H1 (cell line): ENCODE measurements around the gene SEC14L5. TPM values are rescaled to one million over a fixed set of nuclear protein-coding genes. Genes with fewer than 3 reads are reported as not detected.

Source experiments
- CTCF ChIA-PET: fragments of 300-600 bp; sonication (Branson Sonifier 250); formaldehyde crosslinking; loops from one replicate; lab custom pipeline; 2021; ENCODE audit not compliant: partially characterized antibody; lab: Charles Lee
- POLR2A ChIA-PET: fragments of 300-600 bp; sonication (Branson Sonifier 250); formaldehyde crosslinking; loops from one replicate; lab custom pipeline; 2021; ENCODE audit warnings: inconsistent platforms; ENCODE audit not compliant: partially characterized antibody; lab: Charles Lee
- DNase-seq, 2 experiments: peaks; one replicate each; pipeline versions ENCODE4 v3.0.0 to v3.0.0-alpha.2; 2010 to 2022; ENCODE audit warnings: low spot score in 2 of 2, low read depth in 1 of 2, mixed read lengths in 1 of 2
- FAIRE-seq: peaks from 2 replicates; lab custom pipeline; 2011; peaks lifted over from hg19 to GRCh38; lab: Jason Lieb, UNC
- H2AFZ ChIP-seq: 2 replicates; pipeline ENCODE4 v1.8.1; 2012; ENCODE audit warnings: low read length, inconsistent platforms
- H2AK5ac ChIP-seq: 2 replicates; pipeline ENCODE4 v1.6.1; 2013; ENCODE audit warnings: low read depth, low read length
- H2BK120ac ChIP-seq: replicated peaks from 2 replicates; pipeline ENCODE3; 2013; ENCODE audit warnings: low read depth, low read length, inconsistent platforms
- H2BK12ac ChIP-seq: 2 replicates; pipeline ENCODE4 v1.6.1; 2013; ENCODE audit warnings: low read depth, low read length
- H2BK15ac ChIP-seq: 2 replicates; pipeline ENCODE4 v1.6.1; 2013; ENCODE audit warnings: low read length
- H2BK20ac ChIP-seq: 2 replicates; pipeline ENCODE4 v1.6.1; 2013; ENCODE audit warnings: low read length
- H2BK5ac ChIP-seq: 2 replicates; pipeline ENCODE4 v1.6.1; 2013; ENCODE audit warnings: low read depth, low read length
- H3K14ac ChIP-seq: 2 replicates; pipeline ENCODE4 v1.6.1; 2013; ENCODE audit warnings: inconsistent platforms; ENCODE audit not compliant: insufficient read length
- H3K18ac ChIP-seq: 2 replicates; pipeline ENCODE4 v1.6.1; 2013; ENCODE audit warnings: low read length; ENCODE audit errors: extremely low read depth
- H3K23ac ChIP-seq: 2 replicates; pipeline ENCODE4 v1.6.1; 2013; ENCODE audit warnings: inconsistent platforms; ENCODE audit not compliant: insufficient read length
- H3K23me2 ChIP-seq: 2 replicates; pipeline ENCODE4 v1.6.1; 2013; ENCODE audit warnings: low read depth, low read length
- H3K27ac ChIP-seq: 2 replicates; pipeline ENCODE4 v1.6.1; 2011; ENCODE audit warnings: low read depth, low read length, inconsistent platforms
- H3K27me3 ChIP-seq, 4 experiments: replicated peaks in 1 of 4; 1 replicate in 1 of 4; 2 replicates in 3 of 4; pipeline versions ENCODE4 v1.6.1 to v1.8.1; 2011 to 2013; ENCODE audit warnings: low read length in 3 of 4, mild to moderate bottlenecking in 3 of 4, inconsistent platforms in 2 of 4, mixed read lengths in 2 of 4, moderate library complexity in 1 of 4; ENCODE audit not compliant: control insufficient read depth in 3 of 4, insufficient read depth in 3 of 4; ENCODE audit errors: extremely low read depth in 1 of 4
- H3K36me3 ChIP-seq, 4 experiments: 2 replicates each; pipeline versions ENCODE4 v1.6.1 to v1.8.1; 2011 to 2013; ENCODE audit warnings: mild to moderate bottlenecking in 4 of 4, low read length in 3 of 4, moderate library complexity in 2 of 4, control low read depth in 1 of 4, inconsistent platforms in 1 of 4; ENCODE audit not compliant: insufficient read depth in 4 of 4, control insufficient read depth in 2 of 4
- H3K4ac ChIP-seq: replicated peaks from 2 replicates; pipeline ENCODE3; 2013; ENCODE audit warnings: low read length, low read depth, mixed read lengths, inconsistent platforms; ENCODE audit not compliant: insufficient read length
- H3K4me1 ChIP-seq, 4 experiments: replicated peaks in 1 of 4; 1 replicate in 1 of 4; 2 replicates in 3 of 4; pipeline versions ENCODE4 v1.6.1 to v1.8.1; 2011 to 2013; ENCODE audit warnings: low read length in 3 of 4, inconsistent platforms in 2 of 4, mixed read lengths in 1 of 4; ENCODE audit not compliant: insufficient read depth in 4 of 4, control insufficient read depth in 3 of 4
- H3K4me2 ChIP-seq, 2 experiments: 2 replicates each; pipeline versions ENCODE4 v1.6.1 to v1.8.1; 2011 to 2013; ENCODE audit warnings: low read depth in 2 of 2, low read length in 2 of 2, control low read depth in 1 of 2, inconsistent platforms in 1 of 2, mild to moderate bottlenecking in 1 of 2; ENCODE audit not compliant: insufficient read depth in 1 of 2
- H3K4me3 ChIP-seq, 4 experiments: fragments of 200-600, 300-600 bp in 1 of 4; sonication (generic), shearing (Covaris generic), sonication (Bioruptor Twin) in 1 of 4; 2 replicates each; pipeline versions ENCODE4 v1.5.1 to v1.8.1; 2011 to 2016; ENCODE audit warnings: low read length in 4 of 4, low read depth in 3 of 4, control low read depth in 2 of 4, inconsistent platforms in 2 of 4, mild to moderate bottlenecking in 2 of 4, mixed read lengths in 1 of 4, moderate library complexity in 1 of 4; ENCODE audit not compliant: insufficient read depth in 2 of 4; ENCODE audit errors: extremely low read depth in 1 of 4
- H3K56ac ChIP-seq: replicated peaks from 2 replicates; pipeline ENCODE3; 2013; ENCODE audit warnings: low read depth, mild to moderate bottlenecking, mixed read lengths, low read length, inconsistent platforms; ENCODE audit not compliant: insufficient read length
- H3K79me1 ChIP-seq: 2 replicates; pipeline ENCODE4 v1.6.1; 2013; ENCODE audit warnings: low read depth, low read length, control low read depth
- H3K79me2 ChIP-seq, 2 experiments: 2 replicates each; pipeline versions ENCODE4 v1.6.1 to v1.8.1; 2012 to 2013; ENCODE audit warnings: low read length in 2 of 2, mild to moderate bottlenecking in 2 of 2, inconsistent platforms in 1 of 2; ENCODE audit not compliant: insufficient read depth in 2 of 2, control insufficient read depth in 1 of 2
- H3K9ac ChIP-seq, 4 experiments: replicated peaks in 1 of 4; 1 replicate in 1 of 4; 2 replicates in 3 of 4; pipeline versions ENCODE4 v1.6.1 to v1.8.1; 2011 to 2013; ENCODE audit warnings: low read depth in 3 of 4, low read length in 3 of 4, control low read depth in 2 of 4, mild to moderate bottlenecking in 2 of 4, moderate library complexity in 2 of 4, inconsistent platforms in 1 of 4; ENCODE audit errors: extremely low read depth in 1 of 4
- H3K9me3 ChIP-seq, 2 experiments: 2 replicates each; pipeline versions ENCODE4 v1.6.1 to v1.8.1; 2012 to 2013; ENCODE audit warnings: mild to moderate bottlenecking in 2 of 2, moderate library complexity in 2 of 2, control low read depth in 1 of 2, inconsistent platforms in 1 of 2, low read depth in 1 of 2, low read length in 1 of 2, mixed read lengths in 1 of 2; ENCODE audit not compliant: insufficient read depth in 2 of 2
- H4K20me1 ChIP-seq, 2 experiments: replicated peaks in 1 of 2; 2 replicates each; pipeline versions ENCODE3 to v1.8.1; 2011 to 2013; ENCODE audit warnings: inconsistent platforms in 2 of 2, low read length in 2 of 2, mild to moderate bottlenecking in 1 of 2; ENCODE audit not compliant: insufficient read depth in 2 of 2, control insufficient read depth in 1 of 2
- H4K5ac ChIP-seq: 2 replicates; pipeline ENCODE4 v1.6.1; 2013; ENCODE audit warnings: low read length, low read depth, mixed read lengths, inconsistent platforms; ENCODE audit not compliant: insufficient read length
- H4K8ac ChIP-seq: 2 replicates; pipeline ENCODE4 v1.8.0; 2013; ENCODE audit warnings: mild to moderate bottlenecking, moderate library complexity, low read length, inconsistent platforms; ENCODE audit not compliant: insufficient read depth; ENCODE audit errors: extremely low read depth
- H4K91ac ChIP-seq: replicated peaks from 2 replicates; pipeline ENCODE3; 2013; ENCODE audit warnings: low read length, mixed read lengths, inconsistent platforms; ENCODE audit not compliant: insufficient read length
- RAD21 ChIP-seq, 2 experiments: IDR thresholded peaks in 1 of 2; conservative IDR thresholded peaks in 1 of 2; 2 replicates each; pipeline ENCODE4 v1.6.1; 2011; ENCODE audit warnings: low read depth in 2 of 2, low read length in 2 of 2, improper control_type of control experiment in 1 of 2, inconsistent platforms in 1 of 2, mild to moderate bottlenecking in 1 of 2, moderate library complexity in 1 of 2
- SRF ChIP-seq: IDR thresholded peaks from 2 replicates; pipeline ENCODE4 v1.6.1; 2011; ENCODE audit warnings: mild to moderate bottlenecking, low read depth, low read length, moderate library complexity
- SUZ12 ChIP-seq: fragments of 200-600 bp; sonication (generic); IDR thresholded peaks from 2 replicates; pipeline ENCODE4 v1.6.1; 2012; ENCODE audit warnings: mild to moderate bottlenecking, inconsistent platforms, low read length, moderate library complexity, mixed read lengths
- TAF7 ChIP-seq: optimal IDR thresholded peaks from 2 replicates; pipeline ENCODE3; 2011; ENCODE audit warnings: low read depth, mild to moderate bottlenecking, inconsistent platforms, low read length, moderate library complexity, borderline replicate concordance
- TCF12 ChIP-seq: IDR thresholded peaks from 2 replicates; pipeline ENCODE4 v1.6.1; 2011; ENCODE audit warnings: low read depth, mild to moderate bottlenecking, low read length
- ZNF274 ChIP-seq: IDR thresholded peaks from 2 replicates; pipeline ENCODE4 v1.7.0; 2012; ENCODE audit warnings: low read length, borderline replicate concordance; ENCODE audit errors: extremely low read depth
- WGBS, 2 experiments: shearing (Covaris generic) in 1 of 2; methylation state at CpG; one replicate each; pipeline versions ENCODE4 v1.1.6 to v1.1.7; 2013 to 2015; ENCODE audit warnings: low lambda C conversion rate in 2 of 2, mixed read lengths in 2 of 2, inconsistent platforms in 1 of 2, low coverage in 1 of 2, missing lambda C conversion rate in 1 of 2; ENCODE audit not compliant: insufficient replicate concordance in 2 of 2, insufficient coverage in 1 of 2, insufficient read length in 1 of 2; ENCODE audit errors: extremely low coverage in 1 of 2, missing lambda C conversion rate in 1 of 2; 5-methylcytosine and 5-hydroxymethylcytosine counted together
- polyA plus RNA-seq, 7 experiments: library from polyadenylated mRNA; depleted of rRNA in 3 of 7; stranded (reverse) in 5 of 7; unstranded in 2 of 7; fragments of >200 nt in 5 of 7; fragments of 200-250 nt in 2 of 7; gene quantifications; 1 replicate in 5 of 7; 2 replicates in 1 of 7; 4 replicates in 1 of 7; pipeline versions ENCODE4 v1.2.1 to v1.2.3, GENCODE V29; 2011 to 2013; ENCODE audit warnings: missing spikeins in 2 of 7, mixed read lengths in 2 of 7
- total RNA-seq: library from RNA; stranded (reverse); fragmentation: NEBNext Ultra II Directional; extraction: Animal tissue kit (Norgen Biotek cat#: 25700); gene quantifications from 2 replicates; pipeline ENCODE4 v1.2.1, GENCODE V29; 2021

SEC14L5 gene
- total and polyA plus RNA-seq, 2 of the 8 experiments (the other 6 are each of a cell fraction or from before 2014, with no cell fraction given), result 1.9 to 3.0 TPM

- POLR2A ChIA-PET, result interaction anchor here (1.1 to 1.2 kb wide), 2 partner anchors 17 to 63 kb away, joined by 3 to 4 read pairs; no protein-coding TSS in a partner anchor
Observed at GRCh38 chr16:5031601-5032000, 73.5 kb downstream of the SEC14L5 start.

More at GRCh38 chr16:5031601-5032000, 73.5 kb downstream of the SEC14L5 start:
- TF ChIP-seq ZNF274 (no peak), RAD21 (IDR thresholded peaks at IDR 0.05 in 1 of 2, conservative IDR thresholded peaks at IDR 0.05 in 1 of 2; ENCODE audit: low read depth in 2 of 2, low read length in 2 of 2) (no peak), SRF (no peak), SUZ12 (no peak), TAF7 (no peak), TCF12 (no peak)
- Histone ChIP-seq H4K5ac (no peak overlapping the region), H3K36me3 (no peaks in the 10 kb centered on the region), H3K4ac (no peak overlapping the region), H2AK5ac (no peak overlapping the region), H3K9ac (no peak overlapping the region), H2BK120ac (no peak overlapping the region), H3K9me3 (no peaks in the 10 kb centered on the region), H4K8ac (no peak overlapping the region), H3K4me1 (peaks cover 2 to 9% (median 6%) of the 10 kb centered on the region in 4 experiments; a peak in 6 of 7 replicates), H3K18ac (no peak overlapping the region), H2BK12ac (no peak overlapping the region), H3K27ac (no peak overlapping the region), H3K79me2 (no peaks in the 10 kb centered on the region), H3K4me2 (no peak overlapping the region), H3K27me3 (peaks cover 0 to 6% (median 5%) of the 10 kb centered on the region in 4 experiments; a peak in 3 of 7 replicates), H3K14ac (no peak overlapping the region), H3K4me3 (no peak overlapping the region), H4K20me1 (no peaks in the 10 kb centered on the region), H4K91ac (no peak overlapping the region), H2BK20ac (no peak overlapping the region), H3K56ac (no peak overlapping the region), H3K23ac (no peak overlapping the region), H3K23me2 (peaks cover 12% of the 10 kb centered on the region), H2BK5ac (no peak overlapping the region), H2BK15ac (no peak overlapping the region), H2AFZ (no peak overlapping the region), H3K79me1 (no peaks in the 10 kb centered on the region)
- CTCF ChIA-PET, result interaction anchor here (0.7 to 4.1 kb wide), 6 partner anchors 10 to 72 kb away, joined by 3 to 25 read pairs (median 4); no protein-coding TSS in a partner anchor
- 89% methylated on average over 7 of the region's 7 CpGs; no CpG with 5 or more reads in 1 of the 2 experiments for WGBS, 2 experiments
- no peak for FAIRE-seq
- no peak for DNase-seq
